Heart left ventricle (tissue), 16 donors: ENCODE data around the gene ZNF787. TPM values are rescaled to one million over a fixed set of nuclear protein-coding genes. Genes with fewer than 3 reads are reported as not detected.

Experiments
- ATAC-seq, 4 donors: fragments of 200-7000 bp; cut with Tn5 transposase; one replicate each; pipeline ENCODE4 v1.9.1; 2020 to 2022; ENCODE audit warnings: moderate library complexity in 4 of 4, mild to moderate bottlenecking in 3 of 4, moderate number of reproducible peaks in 1 of 4
- DNase-seq, 5 donors: peaks; one replicate each; pipeline ENCODE4 v3.0.0-alpha.2; 2020
- H3K27ac ChIP-seq, 12 donors: fragments of 200-600 bp; sonication (generic) in 4 of 12; one replicate each; pipeline versions ENCODE4 v1.5.0 to v1.8.0; 2016 to 2022; ENCODE audit warnings: mild to moderate bottlenecking in 2 of 12
- H3K27me3 ChIP-seq, 9 donors: fragments of 200-600 bp; sonication (generic) in 2 of 9; one replicate each; pipeline versions ENCODE4 v1.5.1 to v1.8.0; 2016 to 2022; ENCODE audit warnings: mild to moderate bottlenecking in 3 of 9
- H3K36me3 ChIP-seq, 9 donors: fragments of 200-600 bp; sonication (generic) in 2 of 9; one replicate each; pipeline versions ENCODE4 v1.5.0 to v1.8.0; 2018 to 2022; ENCODE audit warnings: mild to moderate bottlenecking in 2 of 9
- H3K4me1 ChIP-seq, 12 donors: fragments of 200-600 bp; sonication (generic) in 4 of 12; one replicate each; pipeline versions ENCODE4 v1.5.0 to v1.8.0; 2016 to 2022; ENCODE audit warnings: mild to moderate bottlenecking in 3 of 12
- H3K4me3 ChIP-seq, 12 donors: fragments of 200-600 bp; sonication (generic) in 4 of 12; one replicate each; pipeline versions ENCODE4 v1.5.0 to v1.8.0; 2017 to 2022; ENCODE audit warnings: mild to moderate bottlenecking in 9 of 12, moderate library complexity in 4 of 12
- H3K9me3 ChIP-seq, 12 donors: fragments of 200-600 bp; sonication (generic) in 4 of 12; one replicate each; pipeline versions ENCODE4 v1.5.0 to v1.8.0; 2016 to 2022; ENCODE audit warnings: mild to moderate bottlenecking in 1 of 12
- CTCF ChIP-seq, 12 donors: fragments of 200-600 bp; sonication (generic) in 4 of 12; IDR thresholded peaks; one replicate each; pipeline versions ENCODE4 v1.5.0 to v1.8.0; 2018 to 2022; ENCODE audit warnings: antibody characterized with exemption in 12 of 12, mild to moderate bottlenecking in 5 of 12
- POLR2A ChIP-seq, 2 donors: fragments of 450-650 bp; IDR thresholded peaks; one replicate each; pipeline ENCODE4 v1.6.1; 2017; ENCODE audit warnings: antibody characterized with exemption in 2 of 2, mild to moderate bottlenecking in 2 of 2, moderate library complexity in 2 of 2
- WGBS, 4 donors: extraction: QIAGEN DNeasy Blood & Tissue Kit in 2 of 4; methylation state at CpG; one replicate each; pipeline versions ENCODE4 v1.1.5 to v1.1.7; 2013 to 2018; 5-methylcytosine and 5-hydroxymethylcytosine counted together
- intact Hi-C, 10 donors: fragments of 100-400 bp; cut with DNase I; formaldehyde crosslinking; loops; one replicate each; pipeline versions ENCODE4 v1.11.1 to v1.14.2; 2022
- polyA plus RNA-seq, 2 donors: library from polyadenylated mRNA; stranded (reverse); fragments of 200-250 nt; gene quantifications; one replicate each; pipeline ENCODE4 v1.2.3, GENCODE V29; 2013
- total RNA-seq, 9 donors: library from RNA; depleted of rRNA in 2 of 9; stranded (reverse); fragments of >200 nt in 2 of 9; fragmentation: NEBNext Ultra II Directional in 3 of 9; extraction: Animal tissue kit (Norgen Biotek cat#: 25700) in 3 of 9; gene quantifications; one replicate each; pipeline versions ENCODE4 v1.1.0 to v1.2.4, GENCODE V29; 2016 to 2023
- donor health status: ischemic (EF 13 %, LVEDD 7.1; RV severe dilation, severe dysfunction).
- donor health status: healthy with polysubstance abuse.
- donor health status: DM: no; HTN: yes; CAD: no.
- donor health status: DM: no; HTN: no; CAD: no.
- donor health status: ischemic (EF 25% LVEDD 6.9; RV normal size, moderate dysfunction).
- donor health status: ischemic (EF 25% LVEDD 5.7; RV mildly dilated, moderate dysfunction).
- donor health status: healthy.
- donor health status: DM: yes; HTN: yes; CAD: no.
- donor health status: ischemic (EF 35%, LVEDD 5.7; RV mildly dilated, moderate dysfunction).
- donor health status: nonischemic (EF 11% LVEDD 7.7; RV severe dilation, severe dysfunction).
- donor health status: DM: yes; HTN: yes; CAD: no.
- donor health status: PGD.
- donor health status: ischemic (EF 29% LVEDD 5.4; RV normal size, mild dysfunction).
- donor health status: nonischemic (EF 23%, LVEDD 6.1; RV moderate dilation, normal function).

Gene ZNF787
- total and polyA plus RNA-seq, 11 donors: 11.6 to 40.8 (median 25.3) TPM

GRCh38 chr19:56105090-56105701 lies 15.9 kb downstream of the ZNF787 start:
- WGBS, 4 donors: 33 to 48% (median 36%) methylated on average over 18 to 22 of the region's 22 CpGs
- Histone ChIP-seq H3K36me3 (peaks cover 0 to 33% (median 19%) of the 10 kb centered on the region in 9 donors), H3K9me3 (no peaks in the 10 kb centered on the region), H3K27ac (peak overlapping the region in 5 of 12 donors; percentile 18 to 84 (median 37)), H3K4me3 (peak overlapping the region in 2 of 12 donors; percentile 15 to 16), H3K4me1 (peaks cover 14 to 51% (median 36%) of the 10 kb centered on the region in 12 donors), H3K27me3 (no peaks in the 10 kb centered on the region)
- TF ChIP-seq POLR2A (IDR thresholded peaks at IDR 0.05): no peak
- TF ChIP-seq CTCF (IDR thresholded peaks at IDR 0.05): peak; percentile 40 to 78 (median 65)
- peak in 4 of 5 donors; percentile 56 to 77 (median 66) for DNase-seq
- ATAC-seq: peak; percentile 67 to 84 (median 74)
- intact Hi-C loops: loop anchor here in 1 of 10 donors (5.0 kb wide), 1 partner anchor 37 kb away; the partner anchor contains the start of gene ZNF444

- DNase-seq: no peak
- H3K36me3 ChIP-seq: peaks cover 0 to 39% (median 23%) of the 10 kb centered on the region in 9 donors
- ATAC-seq: no peak
- H3K4me3 ChIP-seq: no peak overlapping the region
- 95 to 98% (median 96%) methylated on average over 14 to 29 of the region's 29 CpGs for WGBS, 4 donors
- H3K27me3 ChIP-seq: no peaks in the 10 kb centered on the region
- H3K27ac ChIP-seq: peak overlapping the region in 2 of 12 donors; percentile 18 to 84
- no peaks in the 10 kb centered on the region for H3K9me3 ChIP-seq
- peaks cover 11 to 43% (median 28%) of the 10 kb centered on the region in 12 donors for H3K4me1 ChIP-seq
- intact Hi-C loops: loop anchor here in 1 of 10 donors (5.0 kb wide), 1 partner anchor 33 kb away; no protein-coding TSS in a partner anchor
- TF ChIP-seq CTCF (IDR thresholded peaks at IDR 0.05) (no peak), POLR2A (IDR thresholded peaks at IDR 0.05) (no peak)
These were observed 16.7 kb downstream of the ZNF787 start for GRCh38 chr19:56104423-56104822.

- 73 to 83% (median 80%) methylated on average over 11 to 20 of the region's 20 CpGs for WGBS, 4 donors
- H3K9me3 ChIP-seq: no peaks in the 10 kb centered on the region
- H3K4me1 ChIP-seq: peaks cover 0 to 31% (median 16%) of the 10 kb centered on the region in 12 donors
- H3K27ac ChIP-seq: no peak overlapping the region
- intact Hi-C loops: loop anchor here in 1 of 10 donors (5.0 kb wide), 1 partner anchor 34 kb away; no protein-coding TSS in a partner anchor
- H3K4me3 ChIP-seq: no peak overlapping the region
- ATAC-seq (no peak), DNase-seq (no peak)
- H3K36me3 ChIP-seq: peaks cover 0 to 46% (median 23%) of the 10 kb centered on the region in 9 donors
- no peak for TF ChIP-seq POLR2A (IDR thresholded peaks at IDR 0.05)
- TF ChIP-seq CTCF (IDR thresholded peaks at IDR 0.05): no peak
- no peaks in the 10 kb centered on the region for H3K27me3 ChIP-seq
These were observed 18.0 kb downstream of the ZNF787 start for GRCh38 chr19:56103027-56103614.
